ENCODE data around the gene HS6ST2.

HS6ST2 gene

GRCh38 chrX:132821974-132822633 lies 136.3 kb downstream of the HS6ST2 start:
- Histone ChIP-seq H3K36me3 (ENCODE audit: control insufficient read depth, insufficient read depth, low read length) (no peaks in the 10 kb centered on the region), H3K9me3 (ENCODE audit: control insufficient read depth, low read length) (no peaks in the 10 kb centered on the region), H3K27ac (ENCODE audit: low read depth, low read length, severe bottlenecking) (no peak overlapping the region), H3K4me3 (ENCODE audit: extremely low read depth, insufficient read depth, low read length, poor library complexity, severe bottlenecking) (no peak overlapping the region), H3K4me1 (ENCODE audit: control insufficient read depth, insufficient read depth, low read length, poor library complexity, severe bottlenecking) (no peaks in the 10 kb centered on the region)
- WGBS, 2 experiments (ENCODE audit: insufficient coverage in 2 of 2): no CpG with 5 or more reads among the region's 3 CpGs

GRCh38 chrX:132820675-132821074 lies 137.8 kb downstream of the HS6ST2 start:
- Histone ChIP-seq H3K27ac (ENCODE audit: low read depth, low read length, severe bottlenecking) (no peak overlapping the region), H3K9me3 (ENCODE audit: control insufficient read depth, low read length) (no peaks in the 10 kb centered on the region), H3K4me3 (ENCODE audit: extremely low read depth, insufficient read depth, low read length, poor library complexity, severe bottlenecking) (no peak overlapping the region), H3K4me1 (ENCODE audit: control insufficient read depth, insufficient read depth, low read length, poor library complexity, severe bottlenecking) (no peaks in the 10 kb centered on the region), H3K36me3 (ENCODE audit: control insufficient read depth, insufficient read depth, low read length) (no peaks in the 10 kb centered on the region)
- WGBS, 2 experiments (ENCODE audit: insufficient coverage in 2 of 2): 100% methylated on average over 2 of the region's 5 CpGs; no CpG with 5 or more reads in 1 of the 2 experiments

GRCh38 chrX:132819711-132820264 lies 138.6 kb downstream of the HS6ST2 start:
- no peaks in the 10 kb centered on the region for H3K4me1 ChIP-seq (ENCODE audit: control insufficient read depth, insufficient read depth, low read length, poor library complexity, severe bottlenecking)
- no peak overlapping the region for H3K4me3 ChIP-seq (ENCODE audit: extremely low read depth, insufficient read depth, low read length, poor library complexity, severe bottlenecking)
- no CpG with 5 or more reads among the region's 7 CpGs for WGBS, 2 experiments (ENCODE audit: insufficient coverage in 2 of 2)
- H3K36me3 ChIP-seq (ENCODE audit: control insufficient read depth, insufficient read depth, low read length): no peaks in the 10 kb centered on the region
- H3K9me3 ChIP-seq (ENCODE audit: control insufficient read depth, low read length): no peaks in the 10 kb centered on the region
- no peak overlapping the region for H3K27ac ChIP-seq (ENCODE audit: low read depth, low read length, severe bottlenecking)

GRCh38 chrX:132818638-132819037 lies 139.8 kb downstream of the HS6ST2 start:
- no peaks in the 10 kb centered on the region for H3K9me3 ChIP-seq (ENCODE audit: control insufficient read depth, low read length)
- H3K27ac ChIP-seq (ENCODE audit: low read depth, low read length, severe bottlenecking): no peak overlapping the region
- H3K36me3 ChIP-seq (ENCODE audit: control insufficient read depth, insufficient read depth, low read length): no peaks in the 10 kb centered on the region
- H3K4me1 ChIP-seq (ENCODE audit: control insufficient read depth, insufficient read depth, low read length, poor library complexity, severe bottlenecking): no peaks in the 10 kb centered on the region
- no peak overlapping the region for H3K4me3 ChIP-seq (ENCODE audit: extremely low read depth, insufficient read depth, low read length, poor library complexity, severe bottlenecking)

- Histone ChIP-seq H3K36me3 (ENCODE audit: control insufficient read depth, insufficient read depth, low read length) (no peaks in the 10 kb centered on the region), H3K4me3 (ENCODE audit: extremely low read depth, insufficient read depth, low read length, poor library complexity, severe bottlenecking) (no peak overlapping the region)
- no CpG with 5 or more reads among the region's 2 CpGs for WGBS, 2 experiments (ENCODE audit: insufficient coverage in 2 of 2)
Observed at GRCh38 chrX:132815643-132816042, 142.8 kb downstream of the HS6ST2 start.

GRCh38 chrX:132810964-132811712 lies 147.3 kb downstream of the HS6ST2 start:
- Histone ChIP-seq H3K27ac (ENCODE audit: low read depth, low read length, severe bottlenecking) (no peak overlapping the region), H3K36me3 (ENCODE audit: control insufficient read depth, insufficient read depth, low read length) (no peaks in the 10 kb centered on the region), H3K9me3 (ENCODE audit: control insufficient read depth, low read length) (no peaks in the 10 kb centered on the region), H3K4me1 (ENCODE audit: control insufficient read depth, insufficient read depth, low read length, poor library complexity, severe bottlenecking) (no peaks in the 10 kb centered on the region), H3K4me3 (ENCODE audit: extremely low read depth, insufficient read depth, low read length, poor library complexity, severe bottlenecking) (no peak overlapping the region)
- WGBS, 2 experiments (ENCODE audit: insufficient coverage in 2 of 2): 100% methylated on average over 1 of the region's 5 CpGs; no CpG with 5 or more reads in 1 of the 2 experiments

More at GRCh38 chrX:132815643-132816042, 142.8 kb downstream of the HS6ST2 start:
- Histone ChIP-seq H3K4me1 (ENCODE audit: control insufficient read depth, insufficient read depth, low read length, poor library complexity, severe bottlenecking) (no peaks in the 10 kb centered on the region), H3K9me3 (ENCODE audit: control insufficient read depth, low read length) (no peaks in the 10 kb centered on the region), H3K27ac (ENCODE audit: low read depth, low read length, severe bottlenecking) (no peak overlapping the region)

- 80 to 100% methylated on average over 1 of the region's 3 CpGs for WGBS, 2 experiments (ENCODE audit: insufficient coverage in 2 of 2)
- Histone ChIP-seq H3K4me3 (ENCODE audit: extremely low read depth, insufficient read depth, low read length, poor library complexity, severe bottlenecking) (no peak overlapping the region), H3K4me1 (ENCODE audit: control insufficient read depth, insufficient read depth, low read length, poor library complexity, severe bottlenecking) (no peaks in the 10 kb centered on the region), H3K27ac (ENCODE audit: low read depth, low read length, severe bottlenecking) (no peak overlapping the region), H3K36me3 (ENCODE audit: control insufficient read depth, insufficient read depth, low read length) (no peaks in the 10 kb centered on the region), H3K9me3 (ENCODE audit: control insufficient read depth, low read length) (no peaks in the 10 kb centered on the region)
Observed at GRCh38 chrX:132810488-132810887, 147.9 kb downstream of the HS6ST2 start.

- Histone ChIP-seq H3K36me3 (ENCODE audit: control insufficient read depth, insufficient read depth, low read length) (no peaks in the 10 kb centered on the region), H3K4me3 (ENCODE audit: extremely low read depth, insufficient read depth, low read length, poor library complexity, severe bottlenecking) (no peak overlapping the region), H3K9me3 (ENCODE audit: control insufficient read depth, low read length) (no peaks in the 10 kb centered on the region), H3K4me1 (ENCODE audit: control insufficient read depth, insufficient read depth, low read length, poor library complexity, severe bottlenecking) (no peaks in the 10 kb centered on the region), H3K27ac (ENCODE audit: low read depth, low read length, severe bottlenecking) (no peak overlapping the region)
- no CpG with 5 or more reads among the region's 2 CpGs for WGBS, 2 experiments (ENCODE audit: insufficient coverage in 2 of 2)
Observed at GRCh38 chrX:132809581-132809980, 148.8 kb downstream of the HS6ST2 start.

GRCh38 chrX:132807411-132808030 lies 150.9 kb downstream of the HS6ST2 start:
- 82 to 90% methylated on average over 5 to 7 of the region's 9 CpGs for WGBS, 2 experiments (ENCODE audit: insufficient coverage in 2 of 2)
- H3K4me1 ChIP-seq (ENCODE audit: control insufficient read depth, insufficient read depth, low read length, poor library complexity, severe bottlenecking): no peaks in the 10 kb centered on the region
- no peak overlapping the region for H3K4me3 ChIP-seq (ENCODE audit: extremely low read depth, insufficient read depth, low read length, poor library complexity, severe bottlenecking)
- no peaks in the 10 kb centered on the region for H3K36me3 ChIP-seq (ENCODE audit: control insufficient read depth, insufficient read depth, low read length)
- no peak overlapping the region for H3K27ac ChIP-seq (ENCODE audit: low read depth, low read length, severe bottlenecking)
- H3K9me3 ChIP-seq (ENCODE audit: control insufficient read depth, low read length): no peaks in the 10 kb centered on the region

- 100% methylated on average over 1 of the region's 4 CpGs; no CpG with 5 or more reads in 1 of the 2 experiments for WGBS, 2 experiments (ENCODE audit: insufficient coverage in 2 of 2)
- Histone ChIP-seq H3K27ac (ENCODE audit: low read depth, low read length, severe bottlenecking) (no peak overlapping the region), H3K36me3 (ENCODE audit: control insufficient read depth, insufficient read depth, low read length) (no peaks in the 10 kb centered on the region), H3K4me1 (ENCODE audit: control insufficient read depth, insufficient read depth, low read length, poor library complexity, severe bottlenecking) (no peaks in the 10 kb centered on the region), H3K4me3 (ENCODE audit: extremely low read depth, insufficient read depth, low read length, poor library complexity, severe bottlenecking) (no peak overlapping the region), H3K9me3 (ENCODE audit: control insufficient read depth, low read length) (no peaks in the 10 kb centered on the region)
Observed at GRCh38 chrX:132802033-132802432, 156.4 kb downstream of the HS6ST2 start.
